DMS 273 treated with DMSO at 0.1 percent for 48 hours (cell line): ENCODE results near the gene FSTL5.
"Not testable (repeated sequence)": the region's sequence is repeated elsewhere in the genome, so short reads cannot be mapped to it uniquely, and the experiment has no call there.

ENCODE experiments used
- DNase-seq: peaks from one replicate; lab custom pipeline; 2025; lab: John Stamatoyannopoulos, UW

Gene FSTL5

GRCh38 chr4:162163892-162164759 is at the start of gene FSTL5:
Gene FSTL5 (minus strand): TSS chr4:162164000. CDS start chr4:162111396, 52,604 bp downstream.
- peak; percentile 89 for DNase-seq

GRCh38 chr4:162209706-162210105 is 45.9 kb upstream of the FSTL5 start:
- DNase-seq = no peak

GRCh38 chr4:162203478-162203877 is 39.7 kb upstream of the FSTL5 start:
- DNase-seq = not testable (repeated sequence)

- no peak for DNase-seq
Measured at GRCh38 chr4:162201673-162202072, 37.9 kb upstream of the FSTL5 start.

GRCh38 chr4:162170509-162170908 is 6.7 kb upstream of the FSTL5 start:
- DNase-seq = no peak

- no peak for DNase-seq
Measured at GRCh38 chr4:162164906-162165510, 1.2 kb upstream of the FSTL5 start.

GRCh38 chr4:162162672-162163071 is 1.1 kb downstream of the FSTL5 start:
- no peak for DNase-seq

- DNase-seq = no peak
Measured at GRCh38 chr4:162157241-162157640, 6.6 kb downstream of the FSTL5 start.

- DNase-seq = no peak
Measured at GRCh38 chr4:162154862-162155540, 8.8 kb downstream of the FSTL5 start.

- DNase-seq = no peak
Measured at GRCh38 chr4:162151850-162152249, 11.9 kb downstream of the FSTL5 start.

- peak; percentile 4 for DNase-seq
Measured at GRCh38 chr4:162151386-162151785, 12.4 kb downstream of the FSTL5 start.

- no peak for DNase-seq
Measured at GRCh38 chr4:162149644-162150043, 14.2 kb downstream of the FSTL5 start.

- no peak for DNase-seq
Measured at GRCh38 chr4:162140051-162140683, 23.6 kb downstream of the FSTL5 start.

- DNase-seq = no peak
Measured at GRCh38 chr4:162139412-162139811, 24.4 kb downstream of the FSTL5 start.

- DNase-seq = no peak
Measured at GRCh38 chr4:162131256-162131655, 32.5 kb downstream of the FSTL5 start.

- peak; percentile 82 for DNase-seq
Measured at GRCh38 chr4:162126729-162127128, 37.1 kb downstream of the FSTL5 start.

- DNase-seq = no peak
Measured at GRCh38 chr4:162117051-162117450, 46.7 kb downstream of the FSTL5 start.

- peak; percentile 26 for DNase-seq
Measured at GRCh38 chr4:162116095-162116779, 47.6 kb downstream of the FSTL5 start.

GRCh38 chr4:162115333-162115732 is 48.5 kb downstream of the FSTL5 start:
- DNase-seq = peak; percentile 78

- no peak for DNase-seq
Measured at GRCh38 chr4:162111078-162111477, 52.7 kb downstream of the FSTL5 start.

- no peak for DNase-seq
Measured at GRCh38 chr4:162104459-162105124, 59.2 kb downstream of the FSTL5 start.
